ENCODE data around the gene CDK5RAP3. TPM values are rescaled to one million over a fixed set of nuclear protein-coding genes. Genes with fewer than 3 reads are reported as not detected.

CDK5RAP3 gene
- total and polyA plus RNA-seq, 2 of the 13 experiments (the other 11 are each of a cell fraction or from before 2014, with no cell fraction given) = 128 to 154 TPM

GRCh38 chr17:48026502-48027321 lies 55.8 kb downstream of the CDK5RAP3 start (continued):
- TF ChIP-seq ZNF772 (CRISPR knock-in tag; IDR thresholded peaks at IDR 0.05) (no peak), ZNF678 (CRISPR knock-in tag; IDR thresholded peaks at IDR 0.05) (peak; percentile 78; the same call in 1 of the 2 replicates), KLF12 (CRISPR knock-in tag; IDR thresholded peaks at IDR 0.05; ENCODE audit: borderline replicate concordance) (no peak), ZNF710 (CRISPR knock-in tag; IDR thresholded peaks at IDR 0.05; ENCODE audit: borderline replicate concordance) (no peak), CBX2 (IDR thresholded peaks at IDR 0.05; ENCODE audit: low read depth, low read length) (no peak), CBX2 (CRISPR knock-in tag; IDR thresholded peaks at IDR 0.05; ENCODE audit: low read depth) (no peak), DMTF1 (CRISPR knock-in tag; IDR thresholded peaks at IDR 0.05) (no peak), TGIF2 (CRISPR knock-in tag; IDR thresholded peaks at IDR 0.05) (peak; percentile 31; the same call in 1 of the 2 replicates), ESRRA (CRISPR knock-in tag; IDR thresholded peaks at IDR 0.05; ENCODE audit: low read depth) (no peak), CCAR2 (optimal IDR thresholded peaks at IDR 0.05; ENCODE audit: low read depth, low read length) (no peak), CEBPB (IDR thresholded peaks at IDR 0.05; ENCODE audit: borderline replicate concordance, low read depth, low read length) (no peak), ZNF773 (CRISPR knock-in tag; IDR thresholded peaks at IDR 0.05; ENCODE audit: borderline replicate concordance) (no peak), SP140L (CRISPR knock-in tag; IDR thresholded peaks at IDR 0.05; ENCODE audit: borderline replicate concordance) (no peak), MZF1 (CRISPR knock-in tag; IDR thresholded peaks at IDR 0.05; ENCODE audit: borderline replicate concordance) (no peak), FOXK1 (CRISPR knock-in tag; IDR thresholded peaks at IDR 0.05; ENCODE audit: borderline replicate concordance, low read depth) (no peak), RNF2 (conservative IDR thresholded peaks at IDR 0.05; ENCODE audit: low read depth) (no peak), ZNF225 (CRISPR knock-in tag; IDR thresholded peaks at IDR 0.05) (no peak), PHF20 (CRISPR knock-in tag; IDR thresholded peaks at IDR 0.05) (no peak), JDP2 (CRISPR knock-in tag; IDR thresholded peaks at IDR 0.05; ENCODE audit: borderline replicate concordance) (no peak), ZHX1 (CRISPR knock-in tag; IDR thresholded peaks at IDR 0.05; ENCODE audit: low read depth) (no peak), RFXAP (CRISPR knock-in tag; IDR thresholded peaks at IDR 0.05; ENCODE audit: borderline replicate concordance) (no peak), SRSF9 (IDR thresholded peaks at IDR 0.05; ENCODE audit: borderline replicate concordance, insufficient read depth, low read depth, low read length, poor library complexity, severe bottlenecking) (no peak), HNRNPUL1 (IDR thresholded peaks at IDR 0.05; ENCODE audit: low read depth, low read length) (no peak), ZNF446 (CRISPR knock-in tag; IDR thresholded peaks at IDR 0.05) (no peak)
